ENCODE results near the gene FZD10.

Gene FZD10

GRCh38 chr12:130162267-130162666, at the start of gene FZD10:
Gene FZD10, plus strand, starts transcription at chr12:130162464. Its CDS starts 479 bp downstream, at chr12:130162943.
- no peak for DNase-seq

GRCh38 chr12:130114952-130115351, 47.3 kb upstream of the FZD10 start:
- DNase-seq: no peak

- DNase-seq: no peak
Measured at GRCh38 chr12:130115646-130116045, 46.6 kb upstream of the FZD10 start.

GRCh38 chr12:130116791-130117190, 45.5 kb upstream of the FZD10 start:
- no peak for DNase-seq

- no peak for DNase-seq
Measured at GRCh38 chr12:130117233-130117632, 45.0 kb upstream of the FZD10 start.

GRCh38 chr12:130117701-130118100, 44.6 kb upstream of the FZD10 start:
- DNase-seq: no peak

- no peak for DNase-seq
Measured at GRCh38 chr12:130118181-130118580, 44.1 kb upstream of the FZD10 start.

- no peak for DNase-seq
Measured at GRCh38 chr12:130119241-130119861, 42.9 kb upstream of the FZD10 start.

- DNase-seq: no peak
Measured at GRCh38 chr12:130120012-130120805, 42.1 kb upstream of the FZD10 start.

- DNase-seq: no peak
Measured at GRCh38 chr12:130121226-130122000, 40.9 kb upstream of the FZD10 start.

- DNase-seq: no peak
Measured at GRCh38 chr12:130122356-130122755, 39.9 kb upstream of the FZD10 start.

- DNase-seq: no peak
Measured at GRCh38 chr12:130124106-130124505, 38.2 kb upstream of the FZD10 start.

- no peak for DNase-seq
Measured at GRCh38 chr12:130124605-130125244, 37.5 kb upstream of the FZD10 start.

GRCh38 chr12:130126023-130126432, 36.2 kb upstream of the FZD10 start:
- no peak for DNase-seq

- DNase-seq: no peak
Measured at GRCh38 chr12:130127532-130127911, 34.7 kb upstream of the FZD10 start.

GRCh38 chr12:130127912-130128789, 34.1 kb upstream of the FZD10 start:
- no peak for DNase-seq

- no peak for DNase-seq
Measured at GRCh38 chr12:130128790-130129735, 33.2 kb upstream of the FZD10 start.

GRCh38 chr12:130130346-130130745, 31.9 kb upstream of the FZD10 start:
- no peak for DNase-seq

- no peak for DNase-seq
Measured at GRCh38 chr12:130131025-130131424, 31.2 kb upstream of the FZD10 start.

GRCh38 chr12:130131801-130132200, 30.5 kb upstream of the FZD10 start:
- DNase-seq: no peak
